Measurements from ENCODE around the gene PXT1.

The PXT1 gene

DNA sequence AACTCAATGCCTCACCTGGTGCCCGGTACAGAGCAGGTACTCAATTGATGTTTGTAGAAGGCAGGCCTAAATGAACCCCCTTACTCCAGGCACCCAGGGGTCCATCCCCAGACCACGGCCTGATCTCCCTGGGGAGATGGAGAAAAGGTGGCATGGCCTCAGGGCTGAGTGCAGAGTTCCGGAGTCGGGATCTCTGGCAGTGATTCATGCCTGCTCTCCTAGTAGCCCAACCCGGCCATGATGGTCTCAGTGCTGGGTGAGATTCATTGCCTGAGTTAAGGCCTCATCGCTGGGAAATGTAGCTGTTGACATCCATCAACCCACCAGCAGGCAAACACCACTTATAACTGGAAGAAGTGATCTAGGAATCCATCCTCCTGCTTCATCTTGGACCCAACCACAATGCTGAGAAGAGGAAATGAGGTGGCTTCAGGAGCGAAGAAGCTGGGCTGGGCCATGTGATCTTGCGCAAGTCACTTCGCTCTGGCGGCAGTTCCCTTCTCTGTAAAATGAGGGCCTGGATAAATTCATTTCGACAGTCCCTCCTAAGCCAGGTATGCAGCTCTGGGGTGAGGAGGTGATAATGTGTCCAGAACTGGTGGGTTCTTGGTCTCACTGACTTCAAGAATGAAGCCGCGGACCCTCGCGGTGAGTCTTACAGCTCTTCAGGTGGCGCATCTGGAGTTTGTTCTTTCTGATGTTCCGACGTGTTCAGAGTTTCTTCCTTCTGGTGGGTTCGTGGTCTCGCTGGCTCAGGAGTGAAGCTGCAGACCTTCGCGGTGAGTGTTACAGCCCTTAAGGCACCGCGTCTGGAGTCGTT, 79.9 kb downstream of the PXT1 start:
- TF ChIP-seq, protein P1, sequence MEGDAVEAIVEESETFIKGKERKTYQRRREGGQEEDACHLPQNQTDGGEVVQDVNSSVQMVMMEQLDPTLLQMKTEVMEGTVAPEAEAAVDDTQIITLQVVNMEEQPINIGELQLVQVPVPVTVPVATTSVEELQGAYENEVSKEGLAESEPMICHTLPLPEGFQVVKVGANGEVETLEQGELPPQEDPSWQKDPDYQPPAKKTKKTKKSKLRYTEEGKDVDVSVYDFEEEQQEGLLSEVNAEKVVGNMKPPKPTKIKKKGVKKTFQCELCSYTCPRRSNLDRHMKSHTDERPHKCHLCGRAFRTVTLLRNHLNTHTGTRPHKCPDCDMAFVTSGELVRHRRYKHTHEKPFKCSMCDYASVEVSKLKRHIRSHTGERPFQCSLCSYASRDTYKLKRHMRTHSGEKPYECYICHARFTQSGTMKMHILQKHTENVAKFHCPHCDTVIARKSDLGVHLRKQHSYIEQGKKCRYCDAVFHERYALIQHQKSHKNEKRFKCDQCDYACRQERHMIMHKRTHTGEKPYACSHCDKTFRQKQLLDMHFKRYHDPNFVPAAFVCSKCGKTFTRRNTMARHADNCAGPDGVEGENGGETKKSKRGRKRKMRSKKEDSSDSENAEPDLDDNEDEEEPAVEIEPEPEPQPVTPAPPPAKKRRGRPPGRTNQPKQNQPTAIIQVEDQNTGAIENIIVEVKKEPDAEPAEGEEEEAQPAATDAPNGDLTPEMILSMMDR (IDR thresholded peaks at IDR 0.05; ENCODE audit: insufficient read depth, missing control alignments), result no peak
- FAIRE-seq (no peak), DNase-seq (ENCODE audit: insufficient read length, low spot score) (no peak)

DNA sequence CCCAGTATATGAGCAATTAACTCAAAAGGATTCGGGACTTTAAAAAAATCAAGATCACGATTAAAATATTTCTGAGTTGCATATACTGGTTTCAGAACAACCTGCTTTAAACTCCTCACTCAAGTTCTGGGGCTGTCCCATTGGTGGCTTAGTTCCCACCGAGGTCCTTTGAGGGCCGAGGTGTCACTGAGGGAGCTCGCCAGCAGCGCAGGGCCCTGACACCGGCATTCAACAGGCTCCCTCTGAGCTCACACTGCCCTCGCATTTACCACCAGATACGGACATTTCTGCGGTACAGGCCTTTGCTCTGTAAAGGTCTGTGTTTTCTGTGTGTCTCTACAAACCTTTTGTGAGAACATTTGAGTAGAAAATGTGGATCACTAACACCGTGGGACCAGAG, 81.6 kb downstream of the PXT1 start:
- FAIRE-seq (no peak), DNase-seq (ENCODE audit: insufficient read length, low spot score) (no peak)
- TF ChIP-seq, protein P1 (IDR thresholded peaks at IDR 0.05; ENCODE audit: insufficient read depth, missing control alignments), result no peak

DNA sequence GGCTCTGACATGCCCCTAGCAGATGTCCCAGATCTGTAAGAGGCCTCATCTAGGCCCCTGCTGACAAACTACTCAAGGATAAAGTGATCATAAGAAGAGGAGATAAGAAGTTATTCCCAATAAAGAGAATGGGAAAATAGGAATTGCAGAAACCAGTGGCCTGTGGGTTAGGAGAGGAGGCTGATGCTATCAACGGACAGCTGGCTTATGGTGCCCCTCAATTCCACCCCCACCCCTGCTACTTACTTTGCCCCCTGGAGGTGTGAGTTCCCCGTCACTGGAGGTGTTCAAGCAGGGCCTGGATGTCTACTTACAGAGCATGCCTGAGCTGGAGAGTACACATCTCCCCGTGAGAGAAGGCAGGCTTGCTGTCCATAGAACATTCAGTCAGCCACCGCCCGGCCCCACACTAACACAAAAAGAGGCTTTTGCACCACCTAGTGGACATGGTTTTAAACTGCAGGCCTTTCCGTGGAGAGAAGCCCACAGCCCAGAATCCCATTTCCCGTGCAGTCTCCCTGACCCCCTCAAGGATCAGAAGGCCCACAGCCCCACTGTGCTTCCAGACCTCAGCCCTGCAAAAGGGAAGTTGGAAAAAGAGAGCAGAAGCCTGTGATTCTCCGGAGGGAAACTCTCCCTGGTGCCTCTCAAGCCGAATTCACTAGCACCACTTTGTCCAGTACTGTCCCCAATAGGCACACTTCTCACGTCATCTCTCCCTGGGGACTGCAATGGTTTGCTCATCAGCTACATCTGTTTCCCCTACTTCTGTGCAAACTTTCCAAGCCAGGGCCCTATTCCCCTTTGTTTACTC, 82.2 kb downstream of the PXT1 start:
- no peak for FAIRE-seq
- TF ChIP-seq, protein P1 (IDR thresholded peaks at IDR 0.05; ENCODE audit: insufficient read depth, missing control alignments), result peak; percentile 87

DNA sequence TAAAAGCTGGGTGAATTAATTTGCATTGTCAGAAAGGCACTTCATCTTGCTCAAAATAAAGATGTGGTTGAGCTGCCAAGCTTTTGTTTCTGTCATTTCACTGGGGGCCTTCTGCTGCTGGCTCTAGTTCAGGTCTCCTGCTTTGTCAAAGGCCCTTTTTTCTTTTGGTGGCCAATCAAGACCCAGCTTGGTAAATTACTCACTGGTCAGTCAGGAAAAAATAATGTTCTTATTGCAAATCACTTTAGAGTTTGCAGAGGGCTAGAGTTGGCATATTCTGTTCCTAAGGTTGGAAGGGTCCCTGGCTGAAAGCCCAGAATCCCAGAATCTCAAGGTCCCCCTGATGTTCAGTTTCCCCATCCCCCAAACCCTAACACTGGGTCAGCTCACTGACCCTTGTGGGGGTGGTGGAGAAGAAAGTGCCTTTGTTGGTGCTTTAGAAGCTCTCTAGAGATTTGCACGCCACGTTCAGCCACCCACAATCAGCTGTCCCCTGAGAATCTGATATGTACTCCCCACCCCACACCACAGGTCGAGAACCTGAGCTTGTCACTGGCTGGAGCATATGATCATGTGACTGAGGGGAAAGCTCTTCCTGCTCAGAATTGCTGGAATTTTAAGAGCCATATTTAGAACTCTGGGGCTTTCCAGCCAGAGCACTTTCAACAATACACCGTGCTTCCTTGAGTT, 84.3 kb downstream of the PXT1 start:
- DNase-seq (ENCODE audit: insufficient read length, low spot score) (no peak), FAIRE-seq (no peak)
- TF ChIP-seq, protein P1 (IDR thresholded peaks at IDR 0.05; ENCODE audit: insufficient read depth, missing control alignments), result no peak

More for the DNA sequence above, 82.2 kb downstream of the PXT1 start:
- DNase-seq (ENCODE audit: insufficient read length, low spot score), result peak; percentile 75

DNA sequence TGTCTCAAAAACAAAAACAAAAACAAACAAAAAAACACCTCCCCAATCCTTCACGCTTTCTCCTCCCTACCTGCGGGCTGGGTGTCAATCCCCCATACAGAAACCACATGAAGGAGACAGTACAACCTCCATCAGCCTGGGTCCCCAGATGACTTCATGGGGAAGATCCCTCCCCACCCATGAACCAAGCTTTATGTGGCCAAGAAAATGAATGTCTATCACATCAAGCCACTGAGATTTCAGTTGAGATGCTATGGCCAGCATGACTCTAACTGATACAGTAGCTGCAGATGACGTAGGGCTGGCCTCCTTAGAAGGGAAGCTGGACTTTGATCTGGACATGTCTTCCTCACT, 84.8 kb downstream of the PXT1 start:
- DNase-seq (ENCODE audit: insufficient read length, low spot score), result no peak
- no peak for FAIRE-seq

DNA sequence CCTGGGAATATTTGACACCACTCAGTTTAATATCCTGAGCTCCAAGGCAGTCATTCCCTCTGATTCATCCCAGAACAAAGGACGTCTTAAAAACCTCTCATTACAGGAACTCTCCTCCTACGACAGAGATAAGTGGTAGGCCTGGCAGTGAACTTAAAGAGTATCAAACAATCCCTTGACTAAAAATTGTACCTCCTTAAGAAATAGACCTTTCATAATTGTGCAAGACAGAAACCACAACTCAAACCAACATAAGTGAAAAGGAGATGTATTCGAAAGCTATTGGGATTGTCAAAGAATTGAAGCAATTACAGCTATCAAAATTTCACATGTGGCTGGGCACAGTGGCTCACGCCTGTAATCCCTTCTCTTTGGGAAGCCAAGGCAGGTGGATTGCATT, 86.8 kb downstream of the PXT1 start:
- FAIRE-seq (no peak), DNase-seq (ENCODE audit: insufficient read length, low spot score) (no peak)
- TF ChIP-seq, protein P1 (IDR thresholded peaks at IDR 0.05; ENCODE audit: insufficient read depth, missing control alignments), result no peak

More for the DNA sequence above, 84.8 kb downstream of the PXT1 start:
- TF ChIP-seq, protein P1 (IDR thresholded peaks at IDR 0.05; ENCODE audit: insufficient read depth, missing control alignments), result no peak
